ENCODE measurements around the gene TINAG. TPM values are rescaled to one million over a fixed set of nuclear protein-coding genes. Genes with fewer than 3 reads are reported as not detected.

The TINAG gene
- total RNA-seq, 4 donors from 2014 or later, result not detected

GRCh38 chr6:54391577-54391976 lies 83.3 kb downstream of the TINAG start:
- TF ChIP-seq, protein P1, sequence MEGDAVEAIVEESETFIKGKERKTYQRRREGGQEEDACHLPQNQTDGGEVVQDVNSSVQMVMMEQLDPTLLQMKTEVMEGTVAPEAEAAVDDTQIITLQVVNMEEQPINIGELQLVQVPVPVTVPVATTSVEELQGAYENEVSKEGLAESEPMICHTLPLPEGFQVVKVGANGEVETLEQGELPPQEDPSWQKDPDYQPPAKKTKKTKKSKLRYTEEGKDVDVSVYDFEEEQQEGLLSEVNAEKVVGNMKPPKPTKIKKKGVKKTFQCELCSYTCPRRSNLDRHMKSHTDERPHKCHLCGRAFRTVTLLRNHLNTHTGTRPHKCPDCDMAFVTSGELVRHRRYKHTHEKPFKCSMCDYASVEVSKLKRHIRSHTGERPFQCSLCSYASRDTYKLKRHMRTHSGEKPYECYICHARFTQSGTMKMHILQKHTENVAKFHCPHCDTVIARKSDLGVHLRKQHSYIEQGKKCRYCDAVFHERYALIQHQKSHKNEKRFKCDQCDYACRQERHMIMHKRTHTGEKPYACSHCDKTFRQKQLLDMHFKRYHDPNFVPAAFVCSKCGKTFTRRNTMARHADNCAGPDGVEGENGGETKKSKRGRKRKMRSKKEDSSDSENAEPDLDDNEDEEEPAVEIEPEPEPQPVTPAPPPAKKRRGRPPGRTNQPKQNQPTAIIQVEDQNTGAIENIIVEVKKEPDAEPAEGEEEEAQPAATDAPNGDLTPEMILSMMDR (IDR thresholded peaks at IDR 0.05), result no peak
- TF ChIP-seq POLR2AphosphoS5 (IDR thresholded peaks at IDR 0.05) (no peak), POLR2A (IDR thresholded peaks at IDR 0.05) (no peak), EP300 (IDR thresholded peaks at IDR 0.05) (no peak)
- Histone ChIP-seq H3K36me3 (no peaks in the 10 kb centered on the region), H3K27ac (no peak overlapping the region), H3K4me3 (no peak overlapping the region), H3K9me3 (no peaks in the 10 kb centered on the region), H3K4me1 (no peaks in the 10 kb centered on the region), H3K27me3 (no peaks in the 10 kb centered on the region)
- WGBS, result 43% methylated on average over 5 of the region's 5 CpGs
- DNase-seq (ENCODE audit: low spot score in 2 of 2), result no peak

- TF ChIP-seq POLR2A (IDR thresholded peaks at IDR 0.05), result no peak
- TF ChIP-seq POLR2AphosphoS5 (IDR thresholded peaks at IDR 0.05), result no peak
- WGBS, result 82% methylated on average over 1 of the region's 1 CpG
- no peaks in the 10 kb centered on the region for H3K27me3 ChIP-seq
Measured at GRCh38 chr6:54403096-54403495, 94.9 kb downstream of the TINAG start.

GRCh38 chr6:54404791-54405190 lies 96.5 kb downstream of the TINAG start:
- Histone ChIP-seq H3K36me3 (no peaks in the 10 kb centered on the region), H3K27ac (no peak overlapping the region), H3K27me3 (no peaks in the 10 kb centered on the region), H3K9me3 (no peaks in the 10 kb centered on the region), H3K4me1 (no peaks in the 10 kb centered on the region), H3K4me3 (no peak overlapping the region)
- 64% methylated on average over 1 of the region's 1 CpG for WGBS
- no peak for DNase-seq (ENCODE audit: low spot score in 2 of 2)
- TF ChIP-seq EP300 (IDR thresholded peaks at IDR 0.05), result no peak
- TF ChIP-seq POLR2A (IDR thresholded peaks at IDR 0.05), result no peak
- TF ChIP-seq, protein P1 (IDR thresholded peaks at IDR 0.05), result no peak
- TF ChIP-seq POLR2AphosphoS5 (IDR thresholded peaks at IDR 0.05), result no peak

More at GRCh38 chr6:54403096-54403495, 94.9 kb downstream of the TINAG start:
- Histone ChIP-seq H3K36me3 (no peaks in the 10 kb centered on the region), H3K4me3 (no peak overlapping the region), H3K4me1 (no peaks in the 10 kb centered on the region), H3K9me3 (no peaks in the 10 kb centered on the region), H3K27ac (no peak overlapping the region)
- DNase-seq (ENCODE audit: low spot score in 2 of 2), result no peak

DNA sequence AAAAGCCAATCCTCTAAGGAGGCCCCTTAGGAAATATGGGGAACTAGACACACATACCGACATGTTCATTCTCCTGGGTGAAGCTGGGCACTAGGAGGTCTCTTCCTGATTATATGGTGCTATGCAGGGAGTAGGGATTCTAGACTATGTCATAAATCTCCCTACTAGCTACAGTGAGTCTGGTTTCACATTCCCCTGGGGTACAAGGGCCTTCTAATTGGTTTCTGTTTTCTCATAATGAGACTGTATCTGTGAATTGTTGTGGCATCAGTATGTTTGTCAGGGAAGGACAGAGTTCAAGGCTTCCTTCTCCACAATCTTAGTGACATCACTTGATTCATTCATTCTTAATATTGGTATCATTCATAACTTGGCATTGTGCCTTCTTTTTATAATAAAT lies 103.5 kb downstream of the TINAG start:
- Histone ChIP-seq H3K4me1 (no peaks in the 10 kb centered on the region), H3K36me3 (no peaks in the 10 kb centered on the region), H3K4me3 (no peak overlapping the region), H3K27me3 (no peaks in the 10 kb centered on the region), H3K27ac (no peak overlapping the region), H3K9me3 (no peaks in the 10 kb centered on the region)
- TF ChIP-seq, protein P1 (IDR thresholded peaks at IDR 0.05), result no peak
- TF ChIP-seq POLR2A (IDR thresholded peaks at IDR 0.05) (no peak), POLR2AphosphoS5 (IDR thresholded peaks at IDR 0.05) (no peak), EP300 (IDR thresholded peaks at IDR 0.05) (no peak)
- WGBS, result 86% methylated on average over 1 of the region's 1 CpG
- no peak for DNase-seq (ENCODE audit: low spot score in 2 of 2)

GRCh38 chr6:54415517-54415916 lies 107.3 kb downstream of the TINAG start:
- DNase-seq (ENCODE audit: low spot score in 2 of 2), result no peak
- Histone ChIP-seq H3K27me3 (no peaks in the 10 kb centered on the region), H3K9me3 (no peaks in the 10 kb centered on the region), H3K36me3 (no peaks in the 10 kb centered on the region), H3K4me3 (no peak overlapping the region), H3K4me1 (no peaks in the 10 kb centered on the region), H3K27ac (no peak overlapping the region)
- WGBS, result 94% methylated on average over 3 of the region's 3 CpGs
- TF ChIP-seq POLR2AphosphoS5 (IDR thresholded peaks at IDR 0.05), result no peak
- TF ChIP-seq, protein P1 (IDR thresholded peaks at IDR 0.05), result no peak
- TF ChIP-seq POLR2A (IDR thresholded peaks at IDR 0.05), result no peak
- TF ChIP-seq EP300 (IDR thresholded peaks at IDR 0.05), result no peak

GRCh38 chr6:54419885-54420284 lies 111.6 kb downstream of the TINAG start:
- no peaks in the 10 kb centered on the region for H3K9me3 ChIP-seq
- H3K27me3 ChIP-seq, result no peaks in the 10 kb centered on the region
- DNase-seq (ENCODE audit: low spot score in 2 of 2), result no peak
- no peaks in the 10 kb centered on the region for H3K36me3 ChIP-seq
- H3K4me1 ChIP-seq, result no peaks in the 10 kb centered on the region
- 33% methylated on average over 3 of the region's 3 CpGs for WGBS
- TF ChIP-seq POLR2A (IDR thresholded peaks at IDR 0.05) (no peak), POLR2AphosphoS5 (IDR thresholded peaks at IDR 0.05) (no peak)
- TF ChIP-seq, protein P1 (IDR thresholded peaks at IDR 0.05), result no peak
- no peak overlapping the region for H3K27ac ChIP-seq
- H3K4me3 ChIP-seq, result no peak overlapping the region

All from suprapubic skin (tissue), 4 donors.